Hematopoietic multipotent progenitor cell (in vitro differentiated cells): ENCODE data around the gene FAM107B. TPM values are rescaled to one million over a fixed set of nuclear protein-coding genes. Genes with fewer than 3 reads are reported as not detected.
A peak's percentile ranks its signal among the peaks of the same experiment; 100 is the strongest.
"Not testable (repeated sequence)": the region's sequence is repeated elsewhere in the genome, so short reads cannot be mapped to it uniquely, and the experiment has no call there.

Experiments used
- DNase-seq, 3 donors: peaks; one replicate each; pipeline ENCODE4 v3.0.0-alpha.2; 2011 to 2015; ENCODE audit warnings: low read depth in 2 of 3, low spot score in 2 of 3
- total RNA-seq: library from RNA; depleted of rRNA; stranded (reverse); fragments of >200 nt; gene quantifications from one replicate; pipeline ENCODE4 v1.2.3, GENCODE V29; 2012

FAM107B gene
- total RNA-seq, 1 donor = 2.7 TPM

DNA sequence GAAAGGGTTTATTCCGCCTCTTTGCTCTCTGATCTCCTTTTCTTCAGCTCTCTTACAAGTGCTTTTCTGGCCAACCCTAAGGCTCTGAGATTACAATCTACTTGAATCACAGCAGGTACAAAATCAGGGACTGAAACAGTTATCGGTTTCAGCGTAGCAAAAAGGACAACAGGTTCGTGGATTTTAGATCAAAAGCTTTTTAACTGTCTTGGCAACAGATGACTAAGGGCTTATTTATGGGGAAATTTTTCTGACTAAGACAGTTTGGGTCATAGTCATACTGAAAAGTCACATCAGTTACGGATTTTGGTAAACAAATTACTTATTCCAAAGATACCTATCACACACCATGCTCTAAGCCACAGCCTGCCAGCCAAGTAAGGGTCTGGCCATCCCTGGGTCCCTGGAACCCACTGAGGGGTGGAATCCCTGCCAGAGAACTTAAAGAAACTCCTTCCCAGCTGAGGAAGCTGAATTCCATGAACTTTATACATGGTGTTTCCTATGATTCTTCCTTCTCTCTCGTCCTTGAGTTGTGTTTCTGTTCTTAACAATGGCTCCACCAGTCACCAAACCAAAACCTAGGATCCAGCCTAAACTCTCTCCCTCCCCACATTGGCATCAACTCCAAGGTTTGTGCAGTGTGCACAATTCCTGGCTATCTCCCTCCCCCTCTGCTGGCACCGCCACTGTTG, 169.3 kb downstream of the FAM107B start:
- no peak for DNase-seq

DNA sequence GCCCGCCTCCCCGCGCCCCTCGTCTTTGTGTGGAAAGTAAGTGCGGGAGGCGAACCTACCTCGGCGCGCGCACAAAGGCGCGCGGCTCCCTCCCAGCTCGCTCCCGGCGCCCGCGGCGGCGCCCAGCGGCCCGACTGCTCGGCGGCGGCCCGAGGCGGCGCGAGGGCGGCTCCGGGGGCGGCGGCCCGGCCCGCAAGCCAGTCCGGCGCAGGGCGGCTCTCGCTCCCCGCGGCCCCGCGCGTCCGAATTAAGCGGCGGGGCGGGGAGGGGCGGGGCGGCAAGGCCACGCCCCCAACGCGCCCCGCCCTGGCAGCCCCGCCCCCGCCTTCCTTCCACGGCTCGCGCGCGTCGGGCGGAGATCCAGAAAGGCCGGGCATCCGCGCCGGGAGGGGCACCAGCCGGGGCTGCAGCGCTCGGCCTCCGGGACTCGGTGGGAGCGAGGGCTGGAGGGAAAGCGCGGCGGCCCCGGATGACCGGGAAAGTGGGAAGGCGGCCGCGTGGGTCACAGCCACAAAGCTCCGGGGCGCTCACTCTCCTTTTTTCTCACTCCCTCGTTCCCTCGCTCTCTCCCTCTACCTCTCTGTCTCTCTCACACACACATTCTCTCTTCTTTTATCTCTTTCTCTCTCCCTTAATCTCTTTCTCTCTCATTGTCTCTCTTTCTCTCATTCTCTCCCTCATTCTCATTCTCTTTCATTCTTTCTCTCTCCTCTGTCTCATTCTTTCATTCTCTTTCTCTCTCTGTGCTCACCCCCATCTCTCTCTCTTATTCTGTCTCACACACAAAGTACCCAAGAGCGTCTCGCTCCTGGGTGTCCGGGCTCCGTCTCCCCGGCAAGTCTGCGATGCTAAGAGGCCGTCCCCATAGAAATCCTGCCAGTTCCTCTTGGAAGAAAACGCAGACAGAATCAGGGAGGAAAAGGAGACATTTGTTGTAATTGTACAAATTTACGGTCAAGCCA, 170.2 kb downstream of the FAM107B start:
- DNase-seq = peak in 2 of 3 donors; percentile 64

DNA sequence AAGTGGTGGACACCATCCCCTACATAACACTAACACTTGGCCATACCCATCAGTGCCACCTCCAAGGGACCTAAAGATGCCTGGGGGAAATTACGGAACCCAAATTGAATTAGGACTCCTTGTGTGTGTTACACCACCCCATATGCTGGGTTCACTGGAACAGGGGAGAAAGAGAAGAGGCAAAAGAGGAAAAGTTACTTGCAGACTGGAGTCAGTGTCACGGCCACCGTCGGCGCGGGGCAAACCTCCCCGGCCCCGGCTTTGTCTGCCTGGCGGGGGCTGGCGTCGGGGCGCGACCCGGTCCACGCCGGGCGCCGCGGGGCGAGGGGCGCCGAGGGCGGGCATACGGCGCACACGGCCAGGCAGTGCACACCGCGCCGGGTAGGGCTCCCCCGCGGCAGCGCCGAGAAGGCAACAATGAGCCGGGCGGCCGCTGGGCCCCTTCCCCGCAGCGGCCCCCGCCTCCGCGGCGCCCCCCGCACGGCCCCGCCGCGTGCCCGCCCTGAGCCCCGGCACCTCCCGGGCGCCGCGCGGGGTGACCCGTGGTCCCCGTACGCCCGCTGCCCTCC, 171.1 kb downstream of the FAM107B start:
- peak in 1 of 3 donors; percentile 29 for DNase-seq

DNA sequence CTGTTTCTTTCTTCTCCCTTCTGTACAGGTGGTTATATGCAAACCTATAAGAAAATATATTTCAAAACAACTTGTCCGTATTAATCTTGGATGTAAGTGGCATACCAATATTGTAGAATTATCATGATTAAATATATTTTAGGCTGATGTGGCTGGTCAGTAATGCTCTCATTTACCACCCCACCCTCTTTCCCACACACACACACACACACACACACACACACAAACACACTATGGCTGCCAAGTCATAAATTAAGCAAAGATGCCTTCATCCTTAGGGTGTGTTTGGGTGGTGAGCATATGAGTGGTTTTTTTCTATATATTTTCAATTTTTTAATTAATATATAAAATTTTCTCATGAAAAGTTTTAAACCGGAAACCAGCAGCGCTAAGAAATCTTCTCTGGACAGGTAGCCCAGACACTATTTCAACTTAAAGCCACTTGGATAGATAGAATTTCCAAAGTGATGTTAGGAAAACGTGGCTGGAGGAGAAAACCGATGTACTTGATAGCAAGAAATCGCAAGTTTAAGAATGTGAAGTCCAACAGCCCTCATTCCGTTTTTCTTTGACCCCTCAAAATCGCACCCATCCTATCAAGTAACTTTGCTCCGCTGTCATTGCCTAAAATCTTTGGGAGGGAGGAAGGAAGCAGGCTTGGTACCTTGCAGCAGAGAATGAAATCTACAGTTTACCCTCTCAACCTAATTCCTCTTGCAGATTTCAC, 171.7 kb downstream of the FAM107B start:
- no peak for DNase-seq

- DNase-seq = peak in 2 of 3 donors; percentile 64 to 66
These were observed 172.6 kb downstream of the FAM107B start for GRCh38 chr10:14601872-14602725.

GRCh38 chr10:14601326-14601725, 173.4 kb downstream of the FAM107B start:
- DNase-seq = no peak

GRCh38 chr10:14600065-14600464, 174.6 kb downstream of the FAM107B start:
- DNase-seq = no peak

DNA sequence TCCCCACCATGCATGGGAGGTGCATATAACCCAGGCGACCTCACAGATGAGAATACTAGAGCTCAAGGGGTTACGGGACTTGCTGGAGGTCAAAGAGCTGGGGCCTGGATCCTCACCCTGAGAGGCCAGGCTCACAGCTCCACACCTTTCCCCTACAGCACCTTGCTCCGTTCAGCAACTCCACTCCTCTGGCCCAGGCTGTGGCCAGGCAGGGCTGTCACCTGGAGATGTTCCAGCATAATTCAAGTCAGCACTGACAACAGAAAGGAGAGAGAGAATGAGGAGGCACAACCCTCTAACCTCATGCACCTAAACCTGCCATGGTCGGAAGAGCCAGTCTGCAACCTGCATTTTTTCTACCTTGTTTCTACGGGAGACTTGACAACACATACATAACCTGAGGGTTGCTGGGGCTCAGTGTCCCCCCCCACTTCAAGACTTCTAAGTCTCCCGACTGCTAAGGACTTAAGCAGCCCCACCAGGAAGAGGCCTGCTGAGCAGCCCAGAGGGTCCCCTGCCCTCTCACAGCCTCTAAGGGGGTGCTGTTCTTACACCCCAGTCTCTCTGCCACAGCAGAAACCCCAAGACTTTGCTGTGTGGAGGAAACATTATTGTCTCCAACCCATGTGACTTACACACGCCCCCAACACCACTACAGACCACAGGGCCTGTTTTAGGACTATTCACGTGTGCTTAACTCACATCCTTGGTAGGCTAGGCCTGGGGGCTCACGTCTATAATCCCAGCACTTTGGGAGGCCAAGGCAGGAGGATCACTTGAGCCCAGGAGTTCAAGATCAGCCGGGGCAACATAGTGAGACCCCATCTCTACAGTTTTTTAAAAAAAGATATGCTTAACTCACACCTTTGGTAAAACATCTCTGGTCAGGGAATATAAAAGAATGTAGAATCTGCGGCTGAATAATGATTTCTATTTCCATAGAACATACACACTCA, 175.6 kb downstream of the FAM107B start:
- DNase-seq = no peak

GRCh38 chr10:14595526-14596182, 179.0 kb downstream of the FAM107B start:
- no peak for DNase-seq

GRCh38 chr10:14594878-14595525, 179.7 kb downstream of the FAM107B start:
- DNase-seq = no peak

GRCh38 chr10:14593806-14594205, 180.9 kb downstream of the FAM107B start:
- DNase-seq = no peak

DNA sequence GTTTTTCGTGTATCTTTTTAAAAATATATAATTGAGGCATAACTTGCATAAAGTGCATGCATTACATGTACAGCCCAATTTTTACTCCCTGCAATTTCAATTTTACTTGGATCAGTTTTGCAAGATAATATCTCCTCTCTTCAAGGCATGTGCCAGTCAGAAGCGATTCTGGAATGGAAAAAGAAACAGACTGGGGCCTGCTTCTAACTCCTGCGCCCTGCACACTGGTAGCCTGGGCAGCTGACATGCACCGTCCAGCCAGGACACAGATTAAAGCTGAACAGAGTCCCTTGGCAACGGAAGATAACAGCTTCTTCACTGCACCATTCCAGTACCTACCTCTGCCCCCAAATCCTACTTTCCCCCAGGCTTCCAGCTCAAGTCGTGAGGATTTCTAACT, 182.1 kb downstream of the FAM107B start:
- DNase-seq = no peak

- DNase-seq = no peak
These were observed 182.7 kb downstream of the FAM107B start for GRCh38 chr10:14592026-14592425.

- DNase-seq = not testable (repeated sequence)
These were observed 185.8 kb downstream of the FAM107B start for GRCh38 chr10:14588938-14589294.

GRCh38 chr10:14588084-14588937, 186.4 kb downstream of the FAM107B start:
- DNase-seq = no peak

DNA sequence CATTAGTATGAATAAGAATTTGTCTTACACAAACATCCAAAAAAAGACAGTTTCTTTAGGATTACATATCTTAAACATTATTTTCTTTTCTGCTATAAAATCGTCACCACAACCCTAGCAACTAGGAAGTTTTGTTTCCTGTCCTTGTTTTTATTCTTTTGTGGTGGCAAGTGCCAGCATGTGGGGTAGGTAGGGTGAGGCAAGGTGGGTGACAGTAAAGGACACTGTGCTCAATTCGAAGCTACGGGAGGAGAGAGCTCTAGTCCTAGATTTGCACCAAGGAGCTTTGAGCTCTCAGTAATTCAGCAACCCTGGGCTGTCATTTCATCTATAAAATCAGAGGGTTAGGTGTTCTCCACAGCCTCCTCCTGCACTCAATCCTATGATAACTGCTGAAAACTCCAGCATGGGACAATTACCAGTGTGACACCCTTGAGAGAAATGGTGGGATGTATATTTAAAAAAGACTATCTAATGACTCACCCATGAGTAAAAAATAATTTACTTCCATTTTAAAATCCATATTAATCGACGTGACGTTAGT, 187.1 kb downstream of the FAM107B start:
- peak in 1 of 3 donors; percentile 37 for DNase-seq
